ENCODE results near the gene PLB1.

DNA sequence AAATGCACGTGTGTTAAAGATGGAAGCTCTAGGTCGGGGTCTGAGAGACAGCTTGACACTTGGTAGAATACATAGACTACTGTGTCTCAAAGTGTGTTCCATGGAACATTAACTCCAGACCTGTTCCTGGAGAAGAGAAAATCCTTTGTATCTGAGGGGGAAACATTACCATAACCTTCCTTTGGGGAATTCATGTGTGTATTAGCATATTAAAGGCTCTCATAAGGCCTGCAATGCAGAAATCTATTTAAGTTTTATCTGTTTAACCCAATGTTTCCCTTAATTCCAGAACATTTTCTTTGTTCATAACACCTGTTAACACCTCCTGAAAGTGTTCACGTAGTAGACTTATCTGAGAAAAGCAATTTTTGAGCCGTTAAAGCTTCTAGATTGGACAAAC, 99.5 kb downstream of the PLB1 start:
- TF ChIP-seq, protein P1, sequence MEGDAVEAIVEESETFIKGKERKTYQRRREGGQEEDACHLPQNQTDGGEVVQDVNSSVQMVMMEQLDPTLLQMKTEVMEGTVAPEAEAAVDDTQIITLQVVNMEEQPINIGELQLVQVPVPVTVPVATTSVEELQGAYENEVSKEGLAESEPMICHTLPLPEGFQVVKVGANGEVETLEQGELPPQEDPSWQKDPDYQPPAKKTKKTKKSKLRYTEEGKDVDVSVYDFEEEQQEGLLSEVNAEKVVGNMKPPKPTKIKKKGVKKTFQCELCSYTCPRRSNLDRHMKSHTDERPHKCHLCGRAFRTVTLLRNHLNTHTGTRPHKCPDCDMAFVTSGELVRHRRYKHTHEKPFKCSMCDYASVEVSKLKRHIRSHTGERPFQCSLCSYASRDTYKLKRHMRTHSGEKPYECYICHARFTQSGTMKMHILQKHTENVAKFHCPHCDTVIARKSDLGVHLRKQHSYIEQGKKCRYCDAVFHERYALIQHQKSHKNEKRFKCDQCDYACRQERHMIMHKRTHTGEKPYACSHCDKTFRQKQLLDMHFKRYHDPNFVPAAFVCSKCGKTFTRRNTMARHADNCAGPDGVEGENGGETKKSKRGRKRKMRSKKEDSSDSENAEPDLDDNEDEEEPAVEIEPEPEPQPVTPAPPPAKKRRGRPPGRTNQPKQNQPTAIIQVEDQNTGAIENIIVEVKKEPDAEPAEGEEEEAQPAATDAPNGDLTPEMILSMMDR (IDR thresholded peaks at IDR 0.05), result no peak
- no peak for TF ChIP-seq POLR2A (IDR thresholded peaks at IDR 0.05)

Measured in esophagus squamous epithelium (tissue), 4 donors.